Upper lobe of left lung (tissue), 4 donors: Measurements from ENCODE around the gene SETBP1.

Experiments
- POLR2A ChIP-seq, 4 donors: fragments of 450-650 bp; IDR thresholded peaks; one replicate each; pipeline ENCODE4 v1.5.1; 2016 to 2017; ENCODE audit warnings: antibody characterized with exemption in 4 of 4, mild to moderate bottlenecking in 2 of 4
- TF ChIP-seq, protein P1 (sequence below), 6 experiments: fragments of 450-650 bp in 4 of 6; fragments of 200-600 bp in 2 of 6; sonication (generic) in 2 of 6; IDR thresholded peaks; one replicate each; pipeline ENCODE4 v1.5.1; 2016 to 2019; ENCODE audit warnings: antibody characterized with exemption in 6 of 6

GRCh38 chr18:44852818-44853217 is 172.1 kb downstream of the SETBP1 start:
- TF ChIP-seq, protein P1, sequence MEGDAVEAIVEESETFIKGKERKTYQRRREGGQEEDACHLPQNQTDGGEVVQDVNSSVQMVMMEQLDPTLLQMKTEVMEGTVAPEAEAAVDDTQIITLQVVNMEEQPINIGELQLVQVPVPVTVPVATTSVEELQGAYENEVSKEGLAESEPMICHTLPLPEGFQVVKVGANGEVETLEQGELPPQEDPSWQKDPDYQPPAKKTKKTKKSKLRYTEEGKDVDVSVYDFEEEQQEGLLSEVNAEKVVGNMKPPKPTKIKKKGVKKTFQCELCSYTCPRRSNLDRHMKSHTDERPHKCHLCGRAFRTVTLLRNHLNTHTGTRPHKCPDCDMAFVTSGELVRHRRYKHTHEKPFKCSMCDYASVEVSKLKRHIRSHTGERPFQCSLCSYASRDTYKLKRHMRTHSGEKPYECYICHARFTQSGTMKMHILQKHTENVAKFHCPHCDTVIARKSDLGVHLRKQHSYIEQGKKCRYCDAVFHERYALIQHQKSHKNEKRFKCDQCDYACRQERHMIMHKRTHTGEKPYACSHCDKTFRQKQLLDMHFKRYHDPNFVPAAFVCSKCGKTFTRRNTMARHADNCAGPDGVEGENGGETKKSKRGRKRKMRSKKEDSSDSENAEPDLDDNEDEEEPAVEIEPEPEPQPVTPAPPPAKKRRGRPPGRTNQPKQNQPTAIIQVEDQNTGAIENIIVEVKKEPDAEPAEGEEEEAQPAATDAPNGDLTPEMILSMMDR (IDR thresholded peaks at IDR 0.05): no peak
- no peak for TF ChIP-seq POLR2A (IDR thresholded peaks at IDR 0.05)
